ENCODE measurements around the gene MIP.

DNA sequence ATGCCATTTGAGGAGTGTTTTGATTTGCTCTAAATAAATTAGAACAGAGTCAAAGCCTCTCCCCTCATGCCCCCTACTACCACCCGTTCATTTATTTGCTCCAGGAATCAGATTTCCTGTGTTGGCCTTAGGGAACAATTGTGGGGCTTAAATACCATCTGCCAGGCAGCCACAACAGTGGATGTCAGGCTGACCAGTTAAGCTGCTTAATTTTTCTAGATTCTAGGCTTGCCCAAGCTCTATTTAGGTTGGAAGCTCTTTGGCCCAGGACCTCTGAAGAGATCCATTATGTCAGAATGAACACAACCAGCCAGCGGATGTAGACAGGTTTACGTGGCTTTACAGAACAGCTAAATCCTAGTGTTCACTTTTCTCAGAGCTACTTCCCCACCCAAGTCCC lies 4.2 kb downstream of the MIP start:
- TF ChIP-seq POLR2AphosphoS5 (IDR thresholded peaks at IDR 0.05), result no peak
- TF ChIP-seq POLR2A (IDR thresholded peaks at IDR 0.05), result no peak
